Posterior cingulate gyrus (tissue), 11 donors: ENCODE measurements around the gene CDKL4.
"Not testable (repeated sequence)": the region's sequence is repeated elsewhere in the genome, so short reads cannot be mapped to it uniquely, and the experiment has no call there.

Source experiments
- DNase-seq, 10 donors: peaks; one replicate each; pipeline versions ENCODE4 v3.0.0 to v3.0.0-alpha.2; 2020 to 2021; ENCODE audit warnings: mixed read lengths in 3 of 10
- intact Hi-C: fragments of 100-400 bp; cut with DNase I; formaldehyde crosslinking; loops from one replicate; pipeline ENCODE4 v1.15.1; 2023

Gene CDKL4

DNA sequence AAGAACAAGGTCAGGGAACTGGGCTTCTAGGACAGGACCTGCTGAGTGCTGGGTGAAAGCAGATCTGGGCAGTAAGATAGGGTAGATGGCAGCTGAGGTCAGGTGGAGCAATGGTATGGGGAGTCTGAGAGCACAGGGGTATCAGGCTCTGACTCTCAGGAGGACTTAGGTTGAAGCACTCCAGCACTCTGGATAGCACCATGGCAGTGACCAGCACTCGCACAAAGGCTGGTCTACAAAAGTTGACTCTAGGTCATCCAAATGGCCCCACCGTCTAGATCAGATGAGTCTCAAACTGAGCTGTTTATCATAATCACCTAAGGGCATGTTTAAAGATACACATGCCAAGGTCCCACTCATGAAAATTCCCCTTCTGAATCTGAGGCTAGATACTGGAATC lies 60.1 kb downstream of the CDKL4 start:
- DNase-seq: no peak
- intact Hi-C loops: no loop called here

- intact Hi-C loops: no loop called here
Observed at GRCh38 chr2:39181297-39181696, 62.5 kb downstream of the CDKL4 start.

DNA sequence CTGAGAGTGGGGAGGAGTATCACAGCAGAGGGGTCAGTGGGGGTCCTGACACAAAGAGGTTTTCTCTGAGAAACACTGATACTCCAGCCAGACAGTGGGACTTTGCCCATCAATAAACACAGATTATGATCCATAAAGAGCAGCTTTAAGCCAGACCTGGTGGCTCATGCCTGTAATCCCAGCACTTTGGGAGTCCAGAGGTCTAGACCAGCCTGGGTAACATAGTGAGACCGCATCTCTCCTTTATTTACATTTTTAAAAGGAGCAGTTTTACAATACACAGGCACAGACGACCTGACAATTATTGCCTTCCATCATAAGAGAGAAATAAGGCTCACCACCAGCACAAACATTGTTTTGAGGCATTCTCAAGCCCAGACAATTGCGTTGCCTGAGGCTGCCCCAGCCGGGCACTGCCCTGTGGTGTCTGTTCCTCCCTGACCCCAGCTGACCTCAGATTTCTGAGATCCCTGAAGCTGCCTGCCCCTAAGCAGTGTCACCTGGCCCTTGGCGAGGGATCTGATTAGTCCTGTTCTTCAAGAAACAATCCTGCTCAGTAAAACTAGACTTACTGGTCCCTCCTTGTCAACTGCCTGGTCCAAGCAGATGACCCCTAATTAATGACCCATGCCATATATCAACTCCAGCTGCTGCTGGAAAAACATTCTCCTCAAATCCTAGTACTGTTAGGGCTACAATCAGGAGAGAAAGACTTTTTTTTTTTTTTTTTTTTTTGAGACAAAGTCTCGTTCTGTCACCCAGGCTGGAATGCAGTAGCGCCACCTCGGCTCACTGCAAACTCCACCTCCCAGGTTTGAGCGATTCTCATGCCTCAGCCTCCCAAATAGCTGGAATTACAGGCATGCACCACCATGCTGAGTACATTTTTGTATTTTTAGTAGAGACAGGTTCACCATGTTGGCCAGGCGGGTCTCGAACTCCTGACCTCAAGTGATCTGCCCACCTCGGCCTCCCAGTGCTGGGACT lies 63.5 kb downstream of the CDKL4 start:
- intact Hi-C loops: no loop called here
- DNase-seq: no peak

More at GRCh38 chr2:39181297-39181696, 62.5 kb downstream of the CDKL4 start:
- DNase-seq: no peak

DNA sequence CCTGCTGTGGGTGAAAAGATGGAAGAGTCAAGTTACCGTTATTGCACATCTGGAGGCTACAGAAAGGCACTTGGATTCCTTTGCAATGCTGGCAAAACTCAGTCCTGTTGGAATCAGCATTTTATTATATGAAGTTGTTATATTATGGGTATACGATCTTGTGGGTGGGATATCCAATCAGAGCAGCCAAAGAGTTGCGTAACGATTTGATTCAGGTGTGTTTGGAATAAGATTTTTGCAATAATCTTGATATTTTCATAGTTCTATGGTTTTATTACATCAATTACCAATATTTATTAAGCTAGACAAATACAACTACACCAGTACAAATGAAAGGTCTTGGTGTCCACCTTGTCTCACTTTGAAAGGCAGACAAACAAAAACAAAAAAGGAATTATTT lies 65.0 kb downstream of the CDKL4 start:
- DNase-seq: no peak
- intact Hi-C loops: no loop called here

GRCh38 chr2:39176997-39177396 lies 66.8 kb downstream of the CDKL4 start:
- no peak for DNase-seq
- intact Hi-C loops: no loop called here

DNA sequence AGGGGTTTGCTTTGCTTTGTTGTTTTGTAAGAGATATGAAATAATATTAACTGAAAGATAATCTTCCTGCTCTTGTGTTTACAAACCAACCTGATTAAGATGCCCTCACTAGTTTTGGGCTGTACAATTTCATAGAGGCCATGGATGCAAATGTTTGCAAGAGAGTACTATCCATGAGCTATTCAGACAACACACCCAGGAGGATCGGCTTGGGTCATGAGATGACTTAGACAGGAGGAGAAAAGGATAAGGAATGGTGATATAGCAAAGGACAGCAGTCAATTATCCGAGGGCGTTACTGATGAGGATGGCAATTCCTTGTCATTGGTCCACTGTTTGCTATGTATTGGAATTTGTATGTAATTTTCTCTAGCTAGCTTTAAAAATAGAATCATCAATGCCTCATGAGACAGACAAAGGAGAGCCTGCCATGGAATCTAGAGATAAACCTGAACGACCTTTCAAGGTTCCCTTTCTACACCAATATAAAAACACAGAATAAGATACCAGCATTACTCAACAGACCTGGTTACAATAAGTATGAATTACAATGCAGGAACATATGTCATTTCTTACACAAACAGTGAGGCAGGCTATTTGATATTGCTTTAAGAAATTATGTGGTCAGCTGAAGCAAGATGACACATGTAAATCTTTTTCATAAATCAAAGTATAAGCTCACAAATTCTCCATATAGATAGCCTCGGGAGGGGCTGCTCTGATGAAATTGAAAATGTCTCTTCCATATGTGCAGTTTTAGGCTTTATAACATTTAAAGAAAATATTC lies 68.6 kb downstream of the CDKL4 start:
- DNase-seq: no peak
- intact Hi-C loops: no loop called here

- intact Hi-C loops: no loop called here
- no peak for DNase-seq
Observed at GRCh38 chr2:39174022-39174421, 69.7 kb downstream of the CDKL4 start.

GRCh38 chr2:39172047-39172706 lies 71.6 kb downstream of the CDKL4 start:
- DNase-seq, intact Hi-C loops: not testable (repeated sequence)

DNA sequence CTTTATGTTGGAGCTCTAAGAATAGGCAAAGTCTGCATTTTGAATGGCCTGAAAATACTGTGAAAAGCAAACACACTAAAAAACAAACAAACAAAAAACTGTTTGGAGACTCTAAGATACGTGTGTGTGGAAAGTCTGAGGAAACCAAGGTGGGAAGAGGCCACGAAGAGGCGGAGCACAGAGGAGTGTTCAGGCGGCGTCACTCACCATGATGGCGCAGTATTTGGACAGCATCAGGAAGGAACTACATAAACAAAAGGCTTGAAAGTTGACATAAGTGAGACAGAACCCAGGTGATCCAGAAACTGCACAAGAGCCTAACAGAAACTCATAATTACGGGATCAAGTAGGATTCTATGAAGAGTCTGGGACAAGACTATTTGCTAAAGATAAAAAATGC lies 72.1 kb downstream of the CDKL4 start:
- no peak for DNase-seq
- intact Hi-C loops: no loop called here

DNA sequence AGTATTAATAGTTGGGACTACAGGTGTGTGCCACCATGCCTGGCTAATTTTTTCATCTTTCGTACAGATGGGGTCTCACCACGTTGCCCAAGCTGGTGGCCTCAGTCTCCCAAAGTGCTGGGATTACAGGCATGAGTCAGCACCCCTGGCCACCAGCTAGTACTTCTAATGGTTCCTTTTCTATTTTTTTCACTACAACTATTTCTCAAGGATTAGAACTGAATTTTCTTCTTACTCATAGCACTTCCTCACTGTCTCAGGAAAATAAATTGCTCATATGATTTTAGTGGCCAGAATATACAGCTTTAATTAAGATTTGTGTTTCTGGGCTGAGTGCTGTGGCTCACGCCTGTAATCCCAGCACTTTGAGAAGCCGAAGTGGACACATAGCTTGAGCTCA lies 79.7 kb downstream of the CDKL4 start:
- intact Hi-C loops: no loop called here
- DNase-seq: no peak

- intact Hi-C loops: no loop called here
Observed at GRCh38 chr2:39160982-39161381, 82.8 kb downstream of the CDKL4 start.

DNA sequence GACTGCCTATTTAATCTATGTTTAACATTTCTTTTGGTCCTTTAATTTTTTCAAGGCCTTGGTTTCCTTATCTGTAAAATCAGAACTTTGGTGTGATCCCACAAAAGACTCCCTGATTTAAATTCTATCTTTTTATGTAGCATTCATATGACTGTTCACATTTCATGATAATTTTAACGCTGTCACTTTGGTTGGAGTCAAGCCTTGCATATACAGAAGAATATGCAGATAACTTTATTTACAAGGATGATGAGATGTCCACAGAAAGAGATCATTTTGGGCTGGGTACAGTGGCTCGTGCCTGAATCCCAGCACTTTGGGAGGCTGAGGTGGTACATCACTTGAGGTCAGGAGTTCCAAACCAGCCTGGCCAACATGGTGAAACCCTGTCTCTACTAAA lies 84.5 kb downstream of the CDKL4 start:
- no peak for DNase-seq
- intact Hi-C loops: no loop called here

More at GRCh38 chr2:39160982-39161381, 82.8 kb downstream of the CDKL4 start:
- no peak for DNase-seq

GRCh38 chr2:39158351-39158750 lies 85.4 kb downstream of the CDKL4 start:
- DNase-seq: no peak
- intact Hi-C loops: no loop called here

DNA sequence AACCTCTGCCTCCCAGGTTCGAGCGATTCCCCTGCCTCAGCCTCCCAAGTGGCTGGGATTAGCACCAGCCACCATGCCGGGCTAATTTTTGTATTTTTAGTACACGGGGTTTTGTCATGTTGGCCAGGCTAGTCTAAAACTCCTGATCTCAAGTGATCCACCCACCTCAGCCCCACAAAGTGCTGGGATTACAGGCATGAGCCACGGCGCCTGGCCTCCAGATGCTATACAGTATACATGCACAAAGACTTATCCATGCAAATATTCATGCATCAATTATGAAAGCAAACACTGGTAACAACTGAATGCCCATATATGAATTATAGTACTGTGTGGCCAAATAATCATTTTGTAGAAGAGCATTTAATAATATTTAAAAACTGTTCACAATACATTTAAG lies 86.9 kb downstream of the CDKL4 start:
- DNase-seq: no peak
- intact Hi-C loops: no loop called here

- intact Hi-C loops: no loop called here
- no peak for DNase-seq
Observed at GRCh38 chr2:39156107-39156506, 87.7 kb downstream of the CDKL4 start.

DNA sequence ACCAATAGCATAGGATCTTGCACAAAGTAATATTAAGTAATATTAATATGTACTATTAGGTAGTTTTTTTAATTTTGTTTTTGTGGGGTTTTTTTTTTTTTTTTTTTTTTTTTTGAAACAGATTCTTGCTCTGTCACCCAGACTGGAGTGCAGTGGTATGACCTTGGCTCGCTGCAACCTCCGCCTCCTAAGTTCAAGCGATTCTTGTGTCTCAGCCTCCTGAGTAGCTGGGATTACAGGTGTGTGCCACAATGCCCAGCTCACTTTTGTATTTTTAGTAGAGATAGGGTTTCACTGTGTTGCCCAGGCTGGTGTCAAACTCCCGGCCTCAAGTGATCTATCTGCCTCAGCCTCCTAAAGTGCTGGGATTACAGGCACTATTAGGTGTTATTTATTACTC lies 88.2 kb downstream of the CDKL4 start:
- DNase-seq, intact Hi-C loops: not testable (repeated sequence)

DNA sequence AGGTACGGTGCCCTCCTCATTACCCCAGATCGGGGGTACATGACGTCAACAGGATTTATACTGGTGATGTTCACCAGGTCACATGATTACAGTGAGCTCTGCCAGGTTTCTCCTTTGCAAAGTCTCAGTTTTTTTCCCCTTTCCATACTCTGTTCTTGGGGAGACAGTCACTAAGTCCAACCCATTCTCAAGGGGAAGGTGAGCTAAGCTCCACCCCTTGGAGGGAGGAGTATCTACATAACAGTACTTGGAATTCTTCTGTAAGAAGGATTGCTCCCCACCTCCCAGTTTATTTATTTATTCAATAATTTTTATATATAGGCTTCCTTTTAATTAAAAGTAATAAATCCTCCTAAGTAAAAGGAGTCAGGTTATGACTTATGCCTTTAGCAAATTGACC lies 88.8 kb downstream of the CDKL4 start:
- DNase-seq: no peak

GRCh38 chr2:39153312-39153711 lies 90.5 kb downstream of the CDKL4 start:
- intact Hi-C loops: no loop called here

More for the DNA sequence above, 88.8 kb downstream of the CDKL4 start:
- intact Hi-C loops: no loop called here

DNA sequence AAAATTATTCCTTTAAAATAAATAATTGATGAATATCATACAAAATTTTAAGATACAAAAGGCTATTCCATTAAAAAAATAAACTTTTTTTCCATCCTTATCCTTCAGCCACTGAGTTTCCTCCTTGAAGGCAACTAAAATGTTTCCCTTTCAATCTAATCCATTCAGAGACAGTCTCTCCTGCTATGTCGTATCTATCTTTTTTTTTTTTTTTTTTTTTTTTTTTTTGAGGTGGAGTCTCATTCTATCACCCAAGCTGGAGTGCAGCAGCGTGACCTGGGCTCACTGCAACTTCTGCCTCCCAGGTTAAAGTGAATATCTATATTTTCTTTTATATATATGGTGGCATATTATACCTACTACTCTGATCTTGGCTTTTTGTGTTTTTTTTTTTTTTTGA lies 91.3 kb downstream of the CDKL4 start:
- no peak for DNase-seq
- intact Hi-C loops: no loop called here

More at GRCh38 chr2:39153312-39153711, 90.5 kb downstream of the CDKL4 start:
- no peak for DNase-seq

GRCh38 chr2:39150890-39151497 lies 92.8 kb downstream of the CDKL4 start:
- DNase-seq: no peak

More at GRCh38 chr2:39150890-39151497, 92.8 kb downstream of the CDKL4 start:
- intact Hi-C loops: no loop called here
